GM12878 (cell line): ENCODE results near the gene ARHGEF7. TPM values are rescaled to one million over a fixed set of nuclear protein-coding genes. Genes with fewer than 3 reads are reported as not detected.

ENCODE experiments used
- ELK1 ChIP-seq: IDR thresholded peaks from 2 replicates; pipeline ENCODE4 v1.6.1; 2012; ENCODE audit warnings: low read depth, low read length, improper control_type of control experiment
- FOXK2 ChIP-seq: fragments of 450-650 bp; IDR thresholded peaks from 2 replicates; pipeline ENCODE4 v1.6.1; 2017; ENCODE audit warnings: mild to moderate bottlenecking, moderate library complexity
- JUND ChIP-seq: IDR thresholded peaks from 2 replicates; pipeline ENCODE4 v1.6.1; 2012; ENCODE audit warnings: low read depth, mild to moderate bottlenecking, low read length, improper control_type of control experiment, moderate library complexity
- KDM1A ChIP-seq: fragments of 200-600 bp; sonication (generic); IDR thresholded peaks from 2 replicates; pipeline ENCODE4 v1.6.1; 2016; ENCODE audit warnings: borderline replicate concordance
- NR2F1 ChIP-seq: fragments of 450-650 bp; conservative IDR thresholded peaks from 2 replicates; pipeline ENCODE4 v1.6.1; 2017; ENCODE audit warnings: mild to moderate bottlenecking
- POLR2AphosphoS2 ChIP-seq: IDR thresholded peaks from 2 replicates; pipeline ENCODE4 v1.6.1; 2011; ENCODE audit warnings: low read depth, mild to moderate bottlenecking, low read length, improper control_type of control experiment, moderate library complexity
- RCOR1 ChIP-seq: conservative IDR thresholded peaks from 2 replicates; pipeline ENCODE4 v1.6.1; 2012; ENCODE audit warnings: low read depth, low read length, improper control_type of control experiment
- TCF3 ChIP-seq: IDR thresholded peaks from 2 replicates; pipeline ENCODE4 v1.6.1; 2012; ENCODE audit warnings: low read depth, mild to moderate bottlenecking, low read length, borderline replicate concordance; ENCODE audit not compliant: insufficient read depth
- polyA plus RNA-seq, 11 experiments: library from polyadenylated mRNA; depleted of rRNA in 4 of 11; unstranded in 6 of 11; stranded (reverse) in 5 of 11; fragments of >200 nt; fragmentation: Nextera tagmentation in 4 of 11; fragmentation: Illumina TruSeq in 1 of 11; extraction: Ambion mirVana in 4 of 11; extraction: Trizol in 1 of 11; gene quantifications; 1 replicate in 1 of 11; 2 replicates in 10 of 11; pipeline versions ENCODE4 v1.2.1 to v1.2.3, GENCODE V29; 2011 to 2016; ENCODE audit warnings: inconsistent platforms in 2 of 11, missing spikeins in 2 of 11, low read depth in 1 of 11
- total RNA-seq, 4 experiments: library from RNA; depleted of rRNA in 3 of 4; stranded (reverse); fragments of >200 nt in 3 of 4; fragmentation: Illumina TruSeq in 1 of 4; extraction: Trizol in 1 of 4; gene quantifications; 2 replicates each; pipeline versions ENCODE4 v1.2.1 to v1.2.3, GENCODE V29; 2013 to 2021
- TF ChIP-seq, protein P1 (sequence below): fragments of 450-650 bp; IDR thresholded peaks from 2 replicates; pipeline ENCODE4 v1.6.1; 2018; ENCODE audit warnings: mild to moderate bottlenecking, low read depth, moderate library complexity; ENCODE audit not compliant: partially characterized antibody

The ARHGEF7 gene
- total and polyA plus RNA-seq, 10 of the 15 experiments (the other 5 are each of a cell fraction or from before 2014, with no cell fraction given) = 4.7 to 65.5 (median 36.6) TPM

GRCh38 chr13:111324736-111325135 is 209.6 kb downstream of the ARHGEF7 start (continued):
- no peak for TF ChIP-seq ELK1
- TF ChIP-seq RCOR1 = no peak
- TF ChIP-seq KDM1A = no peak
- TF ChIP-seq NR2F1 = no peak
- no peak for TF ChIP-seq POLR2AphosphoS2
- no peak for TF ChIP-seq TCF3
- TF ChIP-seq JUND = no peak
- TF ChIP-seq, protein P1, sequence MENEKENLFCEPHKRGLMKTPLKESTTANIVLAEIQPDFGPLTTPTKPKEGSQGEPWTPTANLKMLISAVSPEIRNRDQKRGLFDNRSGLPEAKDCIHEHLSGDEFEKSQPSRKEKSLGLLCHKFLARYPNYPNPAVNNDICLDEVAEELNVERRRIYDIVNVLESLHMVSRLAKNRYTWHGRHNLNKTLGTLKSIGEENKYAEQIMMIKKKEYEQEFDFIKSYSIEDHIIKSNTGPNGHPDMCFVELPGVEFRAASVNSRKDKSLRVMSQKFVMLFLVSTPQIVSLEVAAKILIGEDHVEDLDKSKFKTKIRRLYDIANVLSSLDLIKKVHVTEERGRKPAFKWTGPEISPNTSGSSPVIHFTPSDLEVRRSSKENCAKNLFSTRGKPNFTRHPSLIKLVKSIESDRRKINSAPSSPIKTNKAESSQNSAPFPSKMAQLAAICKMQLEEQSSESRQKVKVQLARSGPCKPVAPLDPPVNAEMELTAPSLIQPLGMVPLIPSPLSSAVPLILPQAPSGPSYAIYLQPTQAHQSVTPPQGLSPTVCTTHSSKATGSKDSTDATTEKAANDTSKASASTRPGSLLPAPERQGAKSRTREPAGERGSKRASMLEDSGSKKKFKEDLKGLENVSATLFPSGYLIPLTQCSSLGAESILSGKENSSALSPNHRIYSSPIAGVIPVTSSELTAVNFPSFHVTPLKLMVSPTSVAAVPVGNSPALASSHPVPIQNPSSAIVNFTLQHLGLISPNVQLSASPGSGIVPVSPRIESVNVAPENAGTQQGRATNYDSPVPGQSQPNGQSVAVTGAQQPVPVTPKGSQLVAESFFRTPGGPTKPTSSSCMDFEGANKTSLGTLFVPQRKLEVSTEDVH = no peak
- no peak for TF ChIP-seq FOXK2
